ENCODE results near the gene PCDHB5.
"Not testable (repeated sequence)": the region's sequence is repeated elsewhere in the genome, so short reads cannot be mapped to it uniquely, and the experiment has no call there.

The PCDHB5 gene

DNA sequence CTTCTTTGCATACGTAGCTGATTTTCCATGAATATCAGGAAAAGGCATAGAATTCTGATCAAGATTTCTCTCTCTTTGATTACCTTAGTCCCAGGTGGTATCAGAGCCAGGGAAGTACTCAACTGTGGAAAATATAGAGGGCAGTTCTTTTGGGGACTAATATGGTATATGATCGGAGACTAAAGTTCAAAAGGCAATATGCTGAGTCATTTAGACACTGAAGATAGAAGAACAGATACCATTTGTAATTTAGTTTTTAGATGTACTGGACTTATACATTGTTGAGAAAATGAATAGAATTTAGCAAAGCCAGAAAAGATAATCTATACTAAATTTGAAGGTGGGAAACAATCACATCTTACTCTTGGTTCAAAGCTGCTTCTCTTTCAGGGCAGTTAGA lies 29.7 kb upstream of the PCDHB5 start:
- H3K27me3 ChIP-seq (ENCODE audit: insufficient read depth, low read length, poor library complexity), result no peaks in the 10 kb centered on the region
- no peak overlapping the region for H3K4me3 ChIP-seq (ENCODE audit: low read depth in 1 of 2, low read length in 2 of 2)
- ATAC-seq (ENCODE audit: insufficient read depth, low read depth) (no peak), DNase-seq (no peak)
- no peak overlapping the region for H3K27ac ChIP-seq (ENCODE audit: low read length)
- no peaks in the 10 kb centered on the region for H3K9me3 ChIP-seq (ENCODE audit: insufficient read depth, low read length, severe bottlenecking)
- TF ChIP-seq EZH2 (IDR thresholded peaks at IDR 0.05; ENCODE audit: borderline replicate concordance, low read depth, low read length, severe bottlenecking) (no peak), CTCF (IDR thresholded peaks at IDR 0.05; ENCODE audit: borderline replicate concordance, extremely low read depth, low read length, poor library complexity, severe bottlenecking) (no peak)
- H4K20me1 ChIP-seq (ENCODE audit: insufficient read depth, low read length), result no peaks in the 10 kb centered on the region
- no peaks in the 10 kb centered on the region for H3K79me2 ChIP-seq (ENCODE audit: insufficient read depth, low read length)
- no peak overlapping the region for H3K9ac ChIP-seq (ENCODE audit: low read depth, low read length)
- no peak overlapping the region for H3K4me2 ChIP-seq (ENCODE audit: insufficient read depth, low read length)
- H3K4me1 ChIP-seq (ENCODE audit: insufficient read depth, low read length), result no peaks in the 10 kb centered on the region
- H2AFZ ChIP-seq (ENCODE audit: low read depth, low read length), result no peak overlapping the region
- no peaks in the 10 kb centered on the region for H3K36me3 ChIP-seq (ENCODE audit: insufficient read depth, low read length)

- no peaks in the 10 kb centered on the region for H4K20me1 ChIP-seq (ENCODE audit: insufficient read depth, low read length)
- H3K9ac ChIP-seq (ENCODE audit: low read depth, low read length), result no peak overlapping the region
- no peak for ATAC-seq (ENCODE audit: insufficient read depth, low read depth)
- no peaks in the 10 kb centered on the region for H3K4me1 ChIP-seq (ENCODE audit: insufficient read depth, low read length)
- no peak overlapping the region for H2AFZ ChIP-seq (ENCODE audit: low read depth, low read length)
- no peak overlapping the region for H3K4me2 ChIP-seq (ENCODE audit: insufficient read depth, low read length)
- H3K79me2 ChIP-seq (ENCODE audit: insufficient read depth, low read length), result no peaks in the 10 kb centered on the region
- DNase-seq, result no peak
- TF ChIP-seq CTCF (IDR thresholded peaks at IDR 0.05; ENCODE audit: borderline replicate concordance, extremely low read depth, low read length, poor library complexity, severe bottlenecking) (no peak), EZH2 (IDR thresholded peaks at IDR 0.05; ENCODE audit: borderline replicate concordance, low read depth, low read length, severe bottlenecking) (no peak)
- H3K27me3 ChIP-seq (ENCODE audit: insufficient read depth, low read length, poor library complexity), result no peaks in the 10 kb centered on the region
- H3K36me3 ChIP-seq (ENCODE audit: insufficient read depth, low read length), result no peaks in the 10 kb centered on the region
- H3K27ac ChIP-seq (ENCODE audit: low read length), result no peak overlapping the region
- no peaks in the 10 kb centered on the region for H3K9me3 ChIP-seq (ENCODE audit: insufficient read depth, low read length, severe bottlenecking)
- H3K4me3 ChIP-seq (ENCODE audit: low read depth in 1 of 2, low read length in 2 of 2), result no peak overlapping the region
These were observed 15.8 kb upstream of the PCDHB5 start for GRCh38 chr5:141119250-141119649.

- Histone ChIP-seq H3K9me3 (ENCODE audit: insufficient read depth, low read length, severe bottlenecking) (no peaks in the 10 kb centered on the region), H2AFZ (ENCODE audit: low read depth, low read length) (no peak within 1 kb of the TSS), H3K79me2 (ENCODE audit: insufficient read depth, low read length) (no peaks in the 10 kb centered on the region), H4K20me1 (ENCODE audit: insufficient read depth, low read length) (no peaks in the 10 kb centered on the region), H3K36me3 (ENCODE audit: insufficient read depth, low read length) (no peaks in the 10 kb centered on the region), H3K4me2 (ENCODE audit: insufficient read depth, low read length) (no peak within 1 kb of the TSS), H3K27ac (ENCODE audit: low read length) (no peak within 1 kb of the TSS), H3K9ac (ENCODE audit: low read depth, low read length) (no peak within 1 kb of the TSS), H3K4me1 (ENCODE audit: insufficient read depth, low read length) (no peaks in the 10 kb centered on the region), H3K27me3 (ENCODE audit: insufficient read depth, low read length, poor library complexity) (no peaks in the 10 kb centered on the region), H3K4me3 (ENCODE audit: low read depth in 1 of 2, low read length in 2 of 2) (no peak within 1 kb of the TSS)
- TF ChIP-seq CTCF (IDR thresholded peaks at IDR 0.05; ENCODE audit: borderline replicate concordance, extremely low read depth, low read length, poor library complexity, severe bottlenecking) (no peak), EZH2 (IDR thresholded peaks at IDR 0.05; ENCODE audit: borderline replicate concordance, low read depth, low read length, severe bottlenecking) (no peak)
- ATAC-seq (ENCODE audit: insufficient read depth, low read depth) (no peak), DNase-seq (no peak)
These were observed 13.4 kb upstream of the PCDHB5 start, which contains the start of gene PCDHB4 for GRCh38 chr5:141121563-141121962. Gene PCDHB4 (plus strand): TSS chr5:141121818. CDS start chr5:141121999, 181 bp downstream.

GRCh38 chr5:141121985-141122384 lies 13.0 kb upstream of the PCDHB5 start:
- Histone ChIP-seq H3K9me3 (ENCODE audit: insufficient read depth, low read length, severe bottlenecking) (no peaks in the 10 kb centered on the region), H3K27ac (ENCODE audit: low read length) (no peak overlapping the region), H3K4me2 (ENCODE audit: insufficient read depth, low read length) (no peak overlapping the region), H3K27me3 (ENCODE audit: insufficient read depth, low read length, poor library complexity) (no peaks in the 10 kb centered on the region), H3K79me2 (ENCODE audit: insufficient read depth, low read length) (no peaks in the 10 kb centered on the region), H3K9ac (ENCODE audit: low read depth, low read length) (no peak overlapping the region), H3K4me3 (ENCODE audit: low read depth in 1 of 2, low read length in 2 of 2) (no peak overlapping the region), H4K20me1 (ENCODE audit: insufficient read depth, low read length) (no peaks in the 10 kb centered on the region), H3K4me1 (ENCODE audit: insufficient read depth, low read length) (no peaks in the 10 kb centered on the region), H3K36me3 (ENCODE audit: insufficient read depth, low read length) (no peaks in the 10 kb centered on the region), H2AFZ (ENCODE audit: low read depth, low read length) (no peak overlapping the region)
- DNase-seq (no peak), ATAC-seq (ENCODE audit: insufficient read depth, low read depth) (no peak)
- TF ChIP-seq EZH2 (IDR thresholded peaks at IDR 0.05; ENCODE audit: borderline replicate concordance, low read depth, low read length, severe bottlenecking), result no peak
- no peak for TF ChIP-seq CTCF (IDR thresholded peaks at IDR 0.05; ENCODE audit: borderline replicate concordance, extremely low read depth, low read length, poor library complexity, severe bottlenecking)

GRCh38 chr5:141123396-141124135 lies 11.4 kb upstream of the PCDHB5 start:
- not testable (repeated sequence) for H3K9me3 ChIP-seq (ENCODE audit: insufficient read depth, low read length, severe bottlenecking); H3K9ac ChIP-seq (ENCODE audit: low read depth, low read length); ATAC-seq (ENCODE audit: insufficient read depth, low read depth); H3K27ac ChIP-seq (ENCODE audit: low read length); H2AFZ ChIP-seq (ENCODE audit: low read depth, low read length); H4K20me1 ChIP-seq (ENCODE audit: insufficient read depth, low read length); H3K4me2 ChIP-seq (ENCODE audit: insufficient read depth, low read length); H3K27me3 ChIP-seq (ENCODE audit: insufficient read depth, low read length, poor library complexity); H3K36me3 ChIP-seq (ENCODE audit: insufficient read depth, low read length); H3K79me2 ChIP-seq (ENCODE audit: insufficient read depth, low read length); DNase-seq; H3K4me3 ChIP-seq (ENCODE audit: low read depth in 1 of 2, low read length in 2 of 2); H3K4me1 ChIP-seq (ENCODE audit: insufficient read depth, low read length)
